HCT116 (cell line): ENCODE measurements around the gene VMO1. TPM values are rescaled to one million over a fixed set of nuclear protein-coding genes. Genes with fewer than 3 reads are reported as not detected.
A peak's percentile ranks its signal among the peaks of the same experiment; 100 is the strongest.

ENCODE experiments used
- ATAC-seq: fragments of 200-7000 bp; cut with Tn5 transposase; 2 replicates; pipeline ENCODE4 v1.9.1; 2020; ENCODE audit warnings: mild to moderate bottlenecking, moderate library complexity
- BruUV-seq: library from RNA; stranded (reverse); fragments of 400-500 nt; replicated peaks from 2 replicates; lab custom pipeline; 2021; lab: Mats Ljungman, UMichigan
- CTCF ChIA-PET: fragments of 300-600 bp; sonication (Branson Sonifier 250); formaldehyde crosslinking; loops from one replicate; lab custom pipeline; 2021; ENCODE audit warnings: antibody characterized with exemption; lab: Charles Lee
- POLR2A ChIA-PET: fragments of 300-600, 350-600 bp; sonication (Branson Sonifier 250); formaldehyde crosslinking; loops from one replicate; lab custom pipeline; 2021; ENCODE audit warnings: antibody characterized with exemption; lab: Charles Lee
- RAD21 ChIA-PET, 2 experiments: fragments of 300-600 bp; sonication (Branson Sonifier 250); formaldehyde crosslinking; loops; one replicate each; lab custom pipeline; 2023; ENCODE audit warnings: low total read pairs in 2 of 2; ENCODE audit not compliant: uncharacterized antibody in 2 of 2, unreplicated experiment in 2 of 2, low non-redundant PET in 1 of 2; lab: Charles Lee
- DNase-seq: peaks from one replicate; pipeline ENCODE4 v3.0.0-alpha.2; 2010; ENCODE audit warnings: low read depth, low spot score
- H2AFZ ChIP-seq: fragments of 200-600 bp; shearing (Covaris generic), sonication (generic); 2 replicates; pipeline ENCODE4 v1.6.1; 2017; ENCODE audit warnings: low read depth, mixed run types, mixed read lengths, antibody characterized with exemption, low read length; ENCODE audit not compliant: poor library complexity, severe bottlenecking
- H3K27ac ChIP-seq: 2 replicates; pipeline ENCODE4 v1.5.1; 2012; ENCODE audit warnings: low read depth, low read length
- H3K27me3 ChIP-seq: fragments of 200-600 bp; sonication (generic); 2 replicates; pipeline ENCODE4 v1.6.1; 2016; ENCODE audit warnings: mixed run types, low read length, mixed read lengths; ENCODE audit not compliant: insufficient read depth
- H3K36me3 ChIP-seq, 2 experiments: fragments of 200-500 bp in 1 of 2; fragments of 200-600 bp in 1 of 2; sonication (Bioruptor generic) in 1 of 2; sonication (generic) in 1 of 2; 2 replicates each; pipeline versions ENCODE4 v1.5.1 to v1.6.1; 2014 to 2016; ENCODE audit warnings: low read length in 2 of 2, inconsistent platforms in 1 of 2, mixed read lengths in 1 of 2, mixed run types in 1 of 2; ENCODE audit not compliant: insufficient read depth in 2 of 2, control insufficient read depth in 1 of 2
- H3K4me1 ChIP-seq, 2 experiments: fragments of 200-600 bp in 1 of 2; sonication (generic) in 1 of 2; 2 replicates each; pipeline versions ENCODE4 v1.5.1 to v1.6.1; 2012 to 2017; ENCODE audit warnings: low read length in 2 of 2, inconsistent platforms in 1 of 2, mild to moderate bottlenecking in 1 of 2, mixed read lengths in 1 of 2, mixed run types in 1 of 2, moderate library complexity in 1 of 2; ENCODE audit not compliant: insufficient read depth in 2 of 2, control insufficient read depth in 1 of 2
- H3K4me2 ChIP-seq: fragments of 200-600 bp; sonication (generic); 2 replicates; pipeline ENCODE4 v1.6.1; 2017; ENCODE audit warnings: mixed run types, low read length, mixed read lengths
- H3K4me3 ChIP-seq, 2 experiments: fragments of 200-600 bp in 1 of 2; sonication (generic) in 1 of 2; replicated peaks in 1 of 2; 2 replicates each; pipeline ENCODE4 v1.5.1; 2011 to 2016; ENCODE audit warnings: low read length in 2 of 2, control low read depth in 1 of 2, low read depth in 1 of 2, mild to moderate bottlenecking in 1 of 2, mixed read lengths in 1 of 2, mixed run types in 1 of 2
- H3K79me2 ChIP-seq: fragments of 200-600 bp; sonication (generic); 2 replicates; pipeline ENCODE4 v1.6.1; 2017; ENCODE audit warnings: mild to moderate bottlenecking, mixed run types, low read length, moderate library complexity, mixed read lengths; ENCODE audit not compliant: insufficient read depth
- H3K9ac ChIP-seq: fragments of 200-600 bp; sonication (generic); 2 replicates; pipeline ENCODE4 v1.6.1; 2016; ENCODE audit warnings: low read length, mixed read lengths
- H3K9me2 ChIP-seq: fragments of 200-600 bp; sonication (generic), shearing (Covaris generic); 2 replicates; pipeline ENCODE4 v1.6.1; 2017; ENCODE audit warnings: mixed run types, mild to moderate bottlenecking, moderate library complexity; ENCODE audit not compliant: insufficient read depth
- H3K9me3 ChIP-seq, 2 experiments: fragments of 200-500 bp in 1 of 2; fragments of 200-600 bp in 1 of 2; sonication (Bioruptor generic) in 1 of 2; sonication (generic) in 1 of 2; 2 replicates each; pipeline ENCODE4 v1.6.1; 2014 to 2017; ENCODE audit warnings: low read length in 2 of 2, mixed read lengths in 2 of 2, inconsistent platforms in 1 of 2, low read depth in 1 of 2, mild to moderate bottlenecking in 1 of 2, mixed run types in 1 of 2, moderate library complexity in 1 of 2; ENCODE audit not compliant: control insufficient read depth in 1 of 2, insufficient read depth in 1 of 2
- H4K20me1 ChIP-seq: fragments of 200-600 bp; sonication (generic), shearing (Covaris generic); 2 replicates; pipeline ENCODE4 v1.6.1; 2017; ENCODE audit warnings: mixed run types, mild to moderate bottlenecking, moderate library complexity; ENCODE audit not compliant: insufficient read depth
- CEBPB ChIP-seq: IDR thresholded peaks from 2 replicates; pipeline ENCODE4 v1.6.1; 2012; ENCODE audit warnings: low read depth
- ELF1 ChIP-seq: IDR thresholded peaks from 2 replicates; pipeline ENCODE4 v1.6.1; 2012; ENCODE audit warnings: low read depth, borderline replicate concordance
- EZH2 ChIP-seq: fragments of 200-600 bp; sonication (generic); IDR thresholded peaks from 2 replicates; pipeline ENCODE4 v1.6.1; 2017; ENCODE audit warnings: antibody characterized with exemption, mixed run types
- EZH2phosphoT487 ChIP-seq: fragments of 200-600 bp; IDR thresholded peaks from 2 replicates; pipeline ENCODE4 v1.6.1; 2018; ENCODE audit warnings: antibody characterized with exemption, borderline replicate concordance
- FOSL1 ChIP-seq: IDR thresholded peaks from 2 replicates; pipeline ENCODE4 v1.6.1; 2012; ENCODE audit warnings: low read depth
- JUND ChIP-seq: IDR thresholded peaks from 2 replicates; pipeline ENCODE4 v1.6.1; 2012
- POLR2A ChIP-seq: IDR thresholded peaks from 2 replicates; pipeline ENCODE4 v1.7.0; 2011; ENCODE audit warnings: borderline replicate concordance; ENCODE audit not compliant: insufficient read depth, insufficient read length; ENCODE audit errors: extremely low read depth
- POLR2AphosphoS5 ChIP-seq: IDR thresholded peaks from 2 replicates; pipeline ENCODE4 v1.6.1; 2011; ENCODE audit warnings: mild to moderate bottlenecking, low read depth, low read length, moderate library complexity
- RAD21 ChIP-seq: IDR thresholded peaks from 2 replicates; pipeline ENCODE4 v1.6.1; 2012; ENCODE audit warnings: low read depth, mild to moderate bottlenecking
- SIN3A ChIP-seq: IDR thresholded peaks from 2 replicates; pipeline ENCODE4 v1.6.1; 2012; ENCODE audit warnings: low read depth
- SP1 ChIP-seq: IDR thresholded peaks from 2 replicates; pipeline ENCODE4 v1.6.1; 2012; ENCODE audit warnings: low read depth
- SRF ChIP-seq: IDR thresholded peaks from 2 replicates; pipeline ENCODE4 v1.6.1; 2012; ENCODE audit warnings: low read depth
- YY1 ChIP-seq: IDR thresholded peaks from 2 replicates; pipeline ENCODE4 v1.6.1; 2011; ENCODE audit warnings: low read length, low read depth, moderate library complexity, mild to moderate bottlenecking; ENCODE audit not compliant: insufficient replicate concordance; ENCODE audit errors: extremely low read depth
- ZBTB33 ChIP-seq: IDR thresholded peaks from 2 replicates; pipeline ENCODE4 v1.6.1; 2011; ENCODE audit warnings: mild to moderate bottlenecking, low read length, moderate library complexity; ENCODE audit not compliant: insufficient replicate concordance; ENCODE audit errors: extremely low read depth
- ZFX ChIP-seq: fragments of 450-650 bp; IDR thresholded peaks from 2 replicates; pipeline ENCODE4 v1.6.1; 2017
- ZNF274 ChIP-seq: fragments of 200-500 bp; sonication (Bioruptor generic); IDR thresholded peaks from 2 replicates; pipeline ENCODE4 v1.6.1; 2014; ENCODE audit warnings: mild to moderate bottlenecking, low read depth, low read length, inconsistent platforms
- intact Hi-C: fragments of 100-400 bp; cut with micrococcal nuclease; formaldehyde crosslinking; loops from 2 replicates; pipeline ENCODE4 v1.10.0; 2022
- total RNA-seq: library from RNA; stranded (reverse); gene quantifications from one replicate; pipeline ENCODE4 v1.2.1, GENCODE V29; 2021; ENCODE audit not compliant: unreplicated experiment
- TF ChIP-seq, protein P1 (sequence below): IDR thresholded peaks from 2 replicates; pipeline ENCODE4 v1.6.1; 2012; ENCODE audit warnings: low read depth
- TF ChIP-seq, protein P2 (sequence below): IDR thresholded peaks from 2 replicates; pipeline ENCODE4 v1.6.1; 2012
- TF ChIP-seq, protein P3 (sequence below), 3 experiments: fragments of 200-600 bp in 1 of 3; sonication (generic) in 1 of 3; IDR thresholded peaks in 2 of 3; conservative IDR thresholded peaks in 1 of 3; 2 replicates each; pipeline ENCODE4 v1.5.1; 2012 to 2017; ENCODE audit warnings: low read depth in 2 of 3, low read length in 2 of 3, antibody characterized with exemption in 1 of 3, borderline replicate concordance in 1 of 3, control low read depth in 1 of 3, mild to moderate bottlenecking in 1 of 3, mixed read lengths in 1 of 3, mixed run types in 1 of 3, moderate library complexity in 1 of 3; ENCODE audit not compliant: insufficient read depth in 1 of 3

The VMO1 gene
- total RNA-seq, 1 experiment from 2014 or later = 0.76 TPM

GRCh38 chr17:4806777-4807604 lies 20.8 kb upstream of the VMO1 start, which contains the start of gene PLD2:
Gene PLD2, plus strand, starts transcription at chr17:4807152. Its CDS starts 621 bp downstream, at chr17:4807773.
- Histone ChIP-seq H4K20me1 (no peaks in the 10 kb centered on the region), H3K4me1 (peaks cover 12 to 13% of the 10 kb centered on the region in 2 experiments), H3K9me2 (no peaks in the 10 kb centered on the region), H3K36me3 (peaks cover 5 to 7% of the 10 kb centered on the region in 2 experiments; a peak in 3 of 4 replicates), H3K4me2 (peak within 1 kb of the TSS; percentile 85), H2AFZ (no peak within 1 kb of the TSS), H3K27ac (peak within 1 kb of the TSS; percentile 76), H3K9ac (peak within 1 kb of the TSS; percentile 77), H3K9me3 (no peaks in the 10 kb centered on the region), H3K27me3 (no peaks in the 10 kb centered on the region), H3K79me2 (no peaks in the 10 kb centered on the region), H3K4me3 (peak within 1 kb of the TSS; percentile 64 to 84)
- BruUV-seq = no TSS peak
- intact Hi-C loops = no loop called here
- POLR2A ChIA-PET = interaction anchor here (0.6 to 1.2 kb wide), 3 partner anchors 11 to 653 kb away, joined by 3 to 5 read pairs (median 5); partner anchors contain the start of gene PSMB6
- RAD21 ChIA-PET = no interaction called here
- DNase-seq (peak; percentile 42), ATAC-seq (peak; percentile 98)
- CTCF ChIA-PET = interaction anchor here (0.8 to 1.8 kb wide), 2 partner anchors 17 to 74 kb away, joined by 3 to 6 read pairs; no protein-coding TSS in a partner anchor
- TF ChIP-seq POLR2A (peak; percentile 46), POLR2AphosphoS5 (peak; percentile 88), ZFX (peak; percentile 86; the same call in 1 of the 2 replicates), EZH2 (no peak), JUND (no peak), RAD21 (no peak), EZH2phosphoT487 (no peak), ELF1 (no peak), SIN3A (0 out of 2 replicates have a peak, but pooled peaks have one; percentile 35), ZBTB33 (peak; percentile 75), YY1 (no peak), CEBPB (no peak), SP1 (no peak), SRF (no peak), ZNF274 (no peak), FOSL1 (no peak)
- TF ChIP-seq, protein P1, sequence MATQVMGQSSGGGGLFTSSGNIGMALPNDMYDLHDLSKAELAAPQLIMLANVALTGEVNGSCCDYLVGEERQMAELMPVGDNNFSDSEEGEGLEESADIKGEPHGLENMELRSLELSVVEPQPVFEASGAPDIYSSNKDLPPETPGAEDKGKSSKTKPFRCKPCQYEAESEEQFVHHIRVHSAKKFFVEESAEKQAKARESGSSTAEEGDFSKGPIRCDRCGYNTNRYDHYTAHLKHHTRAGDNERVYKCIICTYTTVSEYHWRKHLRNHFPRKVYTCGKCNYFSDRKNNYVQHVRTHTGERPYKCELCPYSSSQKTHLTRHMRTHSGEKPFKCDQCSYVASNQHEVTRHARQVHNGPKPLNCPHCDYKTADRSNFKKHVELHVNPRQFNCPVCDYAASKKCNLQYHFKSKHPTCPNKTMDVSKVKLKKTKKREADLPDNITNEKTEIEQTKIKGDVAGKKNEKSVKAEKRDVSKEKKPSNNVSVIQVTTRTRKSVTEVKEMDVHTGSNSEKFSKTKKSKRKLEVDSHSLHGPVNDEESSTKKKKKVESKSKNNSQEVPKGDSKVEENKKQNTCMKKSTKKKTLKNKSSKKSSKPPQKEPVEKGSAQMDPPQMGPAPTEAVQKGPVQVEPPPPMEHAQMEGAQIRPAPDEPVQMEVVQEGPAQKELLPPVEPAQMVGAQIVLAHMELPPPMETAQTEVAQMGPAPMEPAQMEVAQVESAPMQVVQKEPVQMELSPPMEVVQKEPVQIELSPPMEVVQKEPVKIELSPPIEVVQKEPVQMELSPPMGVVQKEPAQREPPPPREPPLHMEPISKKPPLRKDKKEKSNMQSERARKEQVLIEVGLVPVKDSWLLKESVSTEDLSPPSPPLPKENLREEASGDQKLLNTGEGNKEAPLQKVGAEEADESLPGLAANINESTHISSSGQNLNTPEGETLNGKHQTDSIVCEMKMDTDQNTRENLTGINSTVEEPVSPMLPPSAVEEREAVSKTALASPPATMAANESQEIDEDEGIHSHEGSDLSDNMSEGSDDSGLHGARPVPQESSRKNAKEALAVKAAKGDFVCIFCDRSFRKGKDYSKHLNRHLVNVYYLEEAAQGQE = no peak
- TF ChIP-seq, protein P2, sequence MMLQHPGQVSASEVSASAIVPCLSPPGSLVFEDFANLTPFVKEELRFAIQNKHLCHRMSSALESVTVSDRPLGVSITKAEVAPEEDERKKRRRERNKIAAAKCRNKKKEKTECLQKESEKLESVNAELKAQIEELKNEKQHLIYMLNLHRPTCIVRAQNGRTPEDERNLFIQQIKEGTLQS = no peak
- TF ChIP-seq, protein P3, sequence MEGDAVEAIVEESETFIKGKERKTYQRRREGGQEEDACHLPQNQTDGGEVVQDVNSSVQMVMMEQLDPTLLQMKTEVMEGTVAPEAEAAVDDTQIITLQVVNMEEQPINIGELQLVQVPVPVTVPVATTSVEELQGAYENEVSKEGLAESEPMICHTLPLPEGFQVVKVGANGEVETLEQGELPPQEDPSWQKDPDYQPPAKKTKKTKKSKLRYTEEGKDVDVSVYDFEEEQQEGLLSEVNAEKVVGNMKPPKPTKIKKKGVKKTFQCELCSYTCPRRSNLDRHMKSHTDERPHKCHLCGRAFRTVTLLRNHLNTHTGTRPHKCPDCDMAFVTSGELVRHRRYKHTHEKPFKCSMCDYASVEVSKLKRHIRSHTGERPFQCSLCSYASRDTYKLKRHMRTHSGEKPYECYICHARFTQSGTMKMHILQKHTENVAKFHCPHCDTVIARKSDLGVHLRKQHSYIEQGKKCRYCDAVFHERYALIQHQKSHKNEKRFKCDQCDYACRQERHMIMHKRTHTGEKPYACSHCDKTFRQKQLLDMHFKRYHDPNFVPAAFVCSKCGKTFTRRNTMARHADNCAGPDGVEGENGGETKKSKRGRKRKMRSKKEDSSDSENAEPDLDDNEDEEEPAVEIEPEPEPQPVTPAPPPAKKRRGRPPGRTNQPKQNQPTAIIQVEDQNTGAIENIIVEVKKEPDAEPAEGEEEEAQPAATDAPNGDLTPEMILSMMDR (IDR thresholded peaks at IDR 0.05 in 2 of 3, conservative IDR thresholded peaks at IDR 0.05 in 1 of 3; ENCODE audit: borderline replicate concordance in 1 of 3, insufficient read depth in 1 of 3, low read depth in 2 of 3, low read length in 2 of 3) = no peak
